ENCODE data around the gene OR52N5. TPM values are rescaled to one million over a fixed set of nuclear protein-coding genes. Genes with fewer than 3 reads are reported as not detected.

The OR52N5 gene
- total and polyA plus RNA-seq, 8 donors: not detected

DNA sequence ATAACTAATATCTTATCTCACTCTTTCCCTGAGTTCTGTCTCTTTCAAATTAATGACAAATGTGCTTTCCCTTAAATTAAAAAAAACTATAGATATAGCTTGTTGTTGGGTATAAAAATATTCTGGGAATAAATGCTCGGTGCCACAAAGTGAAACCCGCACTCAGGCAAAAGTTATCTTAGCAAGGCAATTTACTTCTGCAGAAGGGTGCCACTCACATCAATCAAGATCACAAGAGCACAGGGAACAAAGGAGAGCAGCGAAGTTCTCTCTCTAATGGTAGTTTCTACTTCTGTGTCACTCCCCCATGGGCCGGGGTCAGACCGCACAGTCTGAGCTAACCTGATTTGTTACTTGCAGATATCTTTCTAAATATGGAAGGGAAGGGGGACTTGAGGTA, 20.8 kb upstream of the OR52N5 start:
- TF ChIP-seq, protein P1, sequence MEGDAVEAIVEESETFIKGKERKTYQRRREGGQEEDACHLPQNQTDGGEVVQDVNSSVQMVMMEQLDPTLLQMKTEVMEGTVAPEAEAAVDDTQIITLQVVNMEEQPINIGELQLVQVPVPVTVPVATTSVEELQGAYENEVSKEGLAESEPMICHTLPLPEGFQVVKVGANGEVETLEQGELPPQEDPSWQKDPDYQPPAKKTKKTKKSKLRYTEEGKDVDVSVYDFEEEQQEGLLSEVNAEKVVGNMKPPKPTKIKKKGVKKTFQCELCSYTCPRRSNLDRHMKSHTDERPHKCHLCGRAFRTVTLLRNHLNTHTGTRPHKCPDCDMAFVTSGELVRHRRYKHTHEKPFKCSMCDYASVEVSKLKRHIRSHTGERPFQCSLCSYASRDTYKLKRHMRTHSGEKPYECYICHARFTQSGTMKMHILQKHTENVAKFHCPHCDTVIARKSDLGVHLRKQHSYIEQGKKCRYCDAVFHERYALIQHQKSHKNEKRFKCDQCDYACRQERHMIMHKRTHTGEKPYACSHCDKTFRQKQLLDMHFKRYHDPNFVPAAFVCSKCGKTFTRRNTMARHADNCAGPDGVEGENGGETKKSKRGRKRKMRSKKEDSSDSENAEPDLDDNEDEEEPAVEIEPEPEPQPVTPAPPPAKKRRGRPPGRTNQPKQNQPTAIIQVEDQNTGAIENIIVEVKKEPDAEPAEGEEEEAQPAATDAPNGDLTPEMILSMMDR (IDR thresholded peaks at IDR 0.05): no peak

DNA sequence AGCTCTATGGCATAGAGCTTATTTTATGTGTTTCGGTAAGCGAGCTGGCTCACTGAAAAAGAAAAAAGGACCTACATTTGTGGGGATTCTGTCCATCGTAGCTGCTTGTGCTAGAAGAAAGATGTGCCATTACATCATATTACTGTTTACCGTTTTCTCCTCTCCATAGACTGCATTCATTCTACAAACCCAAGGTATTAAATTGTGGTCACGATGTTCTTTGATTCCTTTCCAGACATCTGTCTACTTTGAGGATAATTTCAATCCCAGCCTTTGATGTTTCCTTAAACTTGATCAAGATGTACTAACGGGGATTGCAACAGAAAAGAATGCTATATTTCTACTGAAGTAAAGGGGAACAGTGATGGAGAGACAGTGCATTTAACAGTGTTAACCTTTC, 13.4 kb upstream of the OR52N5 start:
- no peaks in the 10 kb centered on the region for H3K4me1 ChIP-seq
- no peaks in the 10 kb centered on the region for H3K9me3 ChIP-seq
- DNase-seq: no peak
- H3K36me3 ChIP-seq: no peaks in the 10 kb centered on the region
- H3K27me3 ChIP-seq: peaks cover 0 to 4% of the 10 kb centered on the region in 2 donors
- H3K4me3 ChIP-seq: no peak overlapping the region
- intact Hi-C loops (cut with DNase I): no loop called here
- H3K27ac ChIP-seq: no peak overlapping the region
- no peak for ATAC-seq
- TF ChIP-seq, protein P1 (IDR thresholded peaks at IDR 0.05): no peak

More for the DNA sequence above, 20.8 kb upstream of the OR52N5 start:
- Histone ChIP-seq H3K9me3 (peaks cover 0 to 8% of the 10 kb centered on the region in 2 donors), H3K36me3 (no peaks in the 10 kb centered on the region), H3K4me1 (peaks cover 0 to 8% of the 10 kb centered on the region in 2 donors), H3K4me3 (no peak overlapping the region), H3K27me3 (no peaks in the 10 kb centered on the region), H3K27ac (no peak overlapping the region)
- ATAC-seq: no peak
- no peak for DNase-seq
- intact Hi-C loops (cut with DNase I): no loop called here

DNA sequence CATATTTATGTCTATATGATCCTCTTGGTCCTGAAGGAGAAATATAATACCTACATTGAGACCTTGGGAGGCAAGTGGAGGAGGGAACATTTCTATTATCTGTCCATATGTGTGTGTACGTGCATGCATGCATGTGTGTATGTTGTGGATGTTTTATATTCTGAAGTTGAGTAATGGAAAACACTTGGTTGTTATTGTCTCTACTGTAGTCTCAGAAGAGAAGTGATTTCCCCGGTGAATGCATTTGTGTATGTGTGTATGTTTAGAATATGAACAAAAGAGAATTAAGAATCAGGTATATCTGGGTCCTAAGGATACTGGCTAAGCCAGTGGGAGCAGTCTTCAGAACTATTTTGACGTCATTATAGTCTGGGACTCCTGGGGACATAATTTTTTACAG, 8.0 kb upstream of the OR52N5 start, which contains the start of gene OR52N1:
Gene OR52N1 (minus strand): TSS at position 101 of the 400 bp plus-strand sequence. CDS start 2,449 bp downstream, outside the sequence.
- intact Hi-C loops (cut with DNase I): no loop called here
- no peak within 1 kb of the TSS for H3K27ac ChIP-seq
- no peaks in the 10 kb centered on the region for H3K9me3 ChIP-seq
- peaks cover 0 to 4% of the 10 kb centered on the region in 2 donors for H3K27me3 ChIP-seq
- no peak within 1 kb of the TSS for H3K4me3 ChIP-seq
- DNase-seq: no peak
- no peaks in the 10 kb centered on the region for H3K4me1 ChIP-seq
- TF ChIP-seq, protein P1 (IDR thresholded peaks at IDR 0.05): no peak
- no peaks in the 10 kb centered on the region for H3K36me3 ChIP-seq
- ATAC-seq: no peak

DNA sequence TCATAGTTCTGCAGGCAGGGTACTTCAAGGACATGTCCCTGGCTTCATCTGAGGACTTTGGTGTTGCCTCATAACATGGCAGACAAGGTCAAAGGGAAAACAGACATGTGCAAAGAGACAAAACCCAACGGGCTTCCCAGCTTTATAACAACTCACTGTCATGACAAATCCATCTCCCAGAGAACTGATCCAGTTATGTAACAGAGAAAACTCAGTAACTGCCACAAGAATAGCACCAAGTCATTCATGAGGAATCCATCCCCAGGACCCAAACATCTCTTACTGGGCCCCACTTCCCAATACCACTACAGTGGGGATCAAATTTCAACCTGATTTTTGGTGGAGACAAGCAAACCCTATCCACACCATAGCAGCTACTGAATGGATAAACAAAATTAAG, 16.1 kb downstream of the OR52N5 start:
- intact Hi-C loops (cut with DNase I): no loop called here

DNA sequence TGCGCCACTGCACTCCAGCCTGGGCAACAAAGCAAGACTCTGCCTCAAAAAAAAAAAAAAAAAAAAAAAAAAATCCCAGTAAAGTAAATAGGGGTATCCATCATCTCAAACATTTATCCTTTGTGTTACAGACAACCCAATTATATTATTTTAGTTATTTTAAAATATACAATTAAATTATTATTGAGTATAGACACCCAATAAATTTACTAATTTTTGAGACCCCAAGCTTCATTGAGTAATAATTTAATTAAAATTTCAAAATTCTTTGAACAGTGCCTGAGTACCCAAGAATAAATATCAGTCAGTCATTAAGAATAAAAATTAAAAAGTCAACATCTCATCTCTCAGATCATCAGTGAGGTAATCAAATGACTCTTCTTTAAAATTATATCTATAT, 29.2 kb downstream of the OR52N5 start, which contains the start of gene OR52N4:
Gene OR52N4 (plus strand): TSS at position 301 of the 400 bp plus-strand sequence. CDS start 498 bp downstream, outside the sequence.
- Histone ChIP-seq H3K4me1 (no peaks in the 10 kb centered on the region), H3K36me3 (no peaks in the 10 kb centered on the region), H3K9me3 (no peaks in the 10 kb centered on the region), H3K27me3 (no peaks in the 10 kb centered on the region), H3K27ac (no peak within 1 kb of the TSS), H3K4me3 (no peak within 1 kb of the TSS)
- ATAC-seq (no peak), DNase-seq (no peak)
- TF ChIP-seq, protein P1 (IDR thresholded peaks at IDR 0.05): no peak
- intact Hi-C loops (cut with DNase I): no loop called here

More for the DNA sequence above, 16.1 kb downstream of the OR52N5 start:
- ATAC-seq (no peak), DNase-seq (no peak)
- Histone ChIP-seq H3K36me3 (no peaks in the 10 kb centered on the region), H3K4me3 (no peak overlapping the region), H3K27ac (no peak overlapping the region), H3K4me1 (no peaks in the 10 kb centered on the region), H3K27me3 (no peaks in the 10 kb centered on the region), H3K9me3 (no peaks in the 10 kb centered on the region)
- TF ChIP-seq, protein P1 (IDR thresholded peaks at IDR 0.05): no peak

Measured in left lung (tissue), 10 donors.